Urinary bladder (tissue), 4 donors: ENCODE results near the gene PPP1R2C. TPM values are rescaled to one million over a fixed set of nuclear protein-coding genes. Genes with fewer than 3 reads are reported as not detected.

Experiments
- DNase-seq: peaks from one replicate; pipeline ENCODE4 v3.0.0-alpha.2; 2015; ENCODE audit errors: extremely low spot score
- H3K27ac ChIP-seq: one replicate; pipeline ENCODE4 v1.5.1; 2013; ENCODE audit warnings: low read depth, mild to moderate bottlenecking, moderate library complexity
- H3K36me3 ChIP-seq: one replicate; pipeline ENCODE4 v1.6.1; 2013; ENCODE audit warnings: mild to moderate bottlenecking, moderate library complexity; ENCODE audit not compliant: insufficient read depth
- H3K4me1 ChIP-seq: one replicate; pipeline ENCODE4 v1.6.1; 2013; ENCODE audit warnings: mild to moderate bottlenecking, moderate library complexity; ENCODE audit not compliant: insufficient read depth
- H3K4me3 ChIP-seq: one replicate; pipeline ENCODE4 v1.5.1; 2013; ENCODE audit warnings: low read depth, low read length
- WGBS: extraction: QIAGEN DNeasy Blood & Tissue Kit; methylation state at CpG from one replicate; pipeline ENCODE4 v1.1.7; 2013; 5-methylcytosine and 5-hydroxymethylcytosine counted together
- polyA plus RNA-seq: library from polyadenylated mRNA; stranded (reverse); fragments of 200-250 nt; gene quantifications from one replicate; pipeline ENCODE4 v1.2.3, GENCODE V29; 2013
- total RNA-seq: library from RNA; depleted of rRNA; stranded (reverse); fragments of >200 nt; gene quantifications from one replicate; pipeline ENCODE4 v1.2.3, GENCODE V29; 2014
- donor health status: healthy with polysubstance abuse.
- donor health status: healthy.

PPP1R2C gene
- total and polyA plus RNA-seq, 2 donors: not detected

DNA sequence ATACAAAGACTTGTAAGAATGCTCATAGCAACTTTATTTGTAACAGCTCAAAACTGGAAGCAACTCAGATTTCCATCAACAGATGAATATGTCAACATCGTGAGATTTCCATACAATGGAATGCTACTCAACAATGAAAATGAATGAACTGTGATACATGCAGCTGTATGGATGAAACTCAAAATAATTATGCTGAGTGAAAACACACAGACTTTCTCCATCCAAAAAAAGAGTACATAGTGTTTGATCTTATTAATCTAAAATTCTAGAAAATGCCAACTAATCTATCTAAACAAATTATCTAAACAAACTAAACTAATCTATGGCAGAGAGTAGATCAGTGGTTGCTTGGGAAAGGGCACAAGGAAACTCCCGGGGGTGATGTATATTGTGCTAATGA lies 42.7 kb downstream of the PPP1R2C start:
- Histone ChIP-seq H3K4me3 (no peak overlapping the region), H3K4me1 (no peaks in the 10 kb centered on the region), H3K36me3 (no peaks in the 10 kb centered on the region), H3K27ac (no peak overlapping the region)
- WGBS: 84% methylated on average over 2 of the region's 2 CpGs
- DNase-seq: no peak

- DNase-seq: no peak
- H3K4me1 ChIP-seq: no peaks in the 10 kb centered on the region
- WGBS: 33% methylated on average over 3 of the region's 3 CpGs
These were observed 45.5 kb downstream of the PPP1R2C start for GRCh38 chrX:42732506-42732905.

More at GRCh38 chrX:42732506-42732905, 45.5 kb downstream of the PPP1R2C start:
- no peaks in the 10 kb centered on the region for H3K36me3 ChIP-seq
- H3K4me3 ChIP-seq: no peak overlapping the region
- H3K27ac ChIP-seq: no peak overlapping the region
